ENCODE results near the gene ALG12. TPM values are rescaled to one million over a fixed set of nuclear protein-coding genes. Genes with fewer than 3 reads are reported as not detected.

ALG12 gene
- total and polyA plus RNA-seq, 2 of the 8 experiments (the other 6 are each of a cell fraction or from before 2014, with no cell fraction given) = 13.4 to 22.5 TPM

DNA sequence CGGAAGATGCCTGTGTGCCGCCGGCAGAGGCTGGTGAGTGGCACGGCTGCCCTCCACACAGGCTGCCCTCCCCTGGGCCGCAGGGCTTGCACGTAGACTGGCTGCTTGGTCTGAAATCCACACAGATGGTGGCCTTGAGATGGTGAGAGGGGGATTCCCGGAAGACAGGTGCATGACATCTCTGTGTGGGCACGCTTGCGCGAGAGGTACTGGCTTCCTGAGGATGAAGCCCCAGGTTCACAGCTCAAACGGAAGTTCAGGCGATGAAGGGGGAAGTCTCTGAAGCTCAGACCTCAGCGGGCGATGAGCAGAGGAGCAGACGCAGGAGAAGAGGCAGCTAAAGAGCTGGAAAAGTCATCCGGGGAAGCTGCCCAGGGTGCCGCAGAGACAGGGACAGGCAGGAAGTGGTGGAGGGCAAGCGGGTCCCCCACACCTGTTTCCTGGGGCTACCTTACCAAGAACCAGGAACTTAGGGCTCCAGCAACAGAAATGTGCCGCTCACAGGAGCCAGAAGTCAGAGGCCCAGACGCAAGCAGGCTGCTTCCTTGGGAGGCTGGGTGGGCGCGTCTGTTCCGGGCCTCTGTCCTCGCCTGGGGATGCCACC lies 7.4 kb upstream of the ALG12 start:
- Histone ChIP-seq H3K4me1 (replicated peaks in 1 of 4; ENCODE audit: control insufficient read depth in 3 of 4, insufficient read depth in 4 of 4, low read length in 3 of 4) (no peaks in the 10 kb centered on the region; a peak in 2 of 7 replicates), H3K36me3 (ENCODE audit: control insufficient read depth in 2 of 4, insufficient read depth in 4 of 4, low read length in 3 of 4) (no peaks in the 10 kb centered on the region; a peak in 2 of 8 replicates), H4K8ac (ENCODE audit: extremely low read depth, insufficient read depth, low read length) (no peak overlapping the region), H3K79me2 (ENCODE audit: control insufficient read depth in 1 of 2, insufficient read depth in 2 of 2, low read length in 2 of 2) (no peaks in the 10 kb centered on the region), H3K79me1 (ENCODE audit: low read depth, low read length) (no peaks in the 10 kb centered on the region), H4K5ac (ENCODE audit: insufficient read length, low read depth, low read length) (no peak overlapping the region), H3K4ac (replicated peaks; ENCODE audit: insufficient read length, low read depth, low read length) (no peak overlapping the region), H3K4me3 (ENCODE audit: extremely low read depth in 1 of 4, insufficient read depth in 2 of 4, low read depth in 3 of 4, low read length in 4 of 4) (no peak overlapping the region), H2BK15ac (ENCODE audit: low read length) (no peak overlapping the region), H2AFZ (ENCODE audit: low read length) (no peak overlapping the region), H3K9ac (replicated peaks in 1 of 4; ENCODE audit: extremely low read depth in 1 of 4, low read depth in 3 of 4, low read length in 3 of 4) (no peak overlapping the region), H3K4me2 (ENCODE audit: insufficient read depth in 1 of 2, low read depth in 2 of 2, low read length in 2 of 2) (no peak overlapping the region), H2BK20ac (ENCODE audit: low read length) (no peak overlapping the region), H3K14ac (ENCODE audit: insufficient read length) (no peak overlapping the region), H2BK12ac (ENCODE audit: low read depth, low read length) (no peak overlapping the region), H4K20me1 (replicated peaks in 1 of 2; ENCODE audit: control insufficient read depth in 1 of 2, insufficient read depth in 2 of 2, low read length in 2 of 2) (peaks cover 2 to 4% of the 10 kb centered on the region in 2 experiments), H3K9me3 (ENCODE audit: insufficient read depth in 2 of 2, low read depth in 1 of 2, low read length in 1 of 2) (no peaks in the 10 kb centered on the region), H3K23me2 (ENCODE audit: low read depth, low read length) (peaks cover 3% of the 10 kb centered on the region; the same call in 1 of the 2 replicates), H3K27me3 (replicated peaks in 1 of 4; ENCODE audit: control insufficient read depth in 3 of 4, extremely low read depth in 1 of 4, insufficient read depth in 3 of 4, low read length in 3 of 4) (peaks cover 0 to 12% (median 10%) of the 10 kb centered on the region in 4 experiments; a peak in 6 of 7 replicates), H4K91ac (replicated peaks; ENCODE audit: insufficient read length, low read length) (no peak overlapping the region), H3K27ac (ENCODE audit: low read depth, low read length) (no peak overlapping the region), H3K18ac (ENCODE audit: extremely low read depth, low read length) (no peak overlapping the region), H3K23ac (ENCODE audit: insufficient read length) (no peak overlapping the region), H3K56ac (replicated peaks; ENCODE audit: insufficient read length, low read depth, low read length) (no peak overlapping the region), H2AK5ac (ENCODE audit: low read depth, low read length) (no peak overlapping the region), H2BK120ac (replicated peaks; ENCODE audit: low read depth, low read length) (no peak overlapping the region), H2BK5ac (ENCODE audit: low read depth, low read length) (no peak overlapping the region)
- WGBS, 2 experiments (ENCODE audit: extremely low coverage in 1 of 2, insufficient coverage in 1 of 2, insufficient read length in 1 of 2, insufficient replicate concordance in 2 of 2, low coverage in 1 of 2, low lambda C conversion rate in 2 of 2, missing lambda C conversion rate in 1 of 2) = 92% methylated on average over 23 of the region's 24 CpGs; no CpG with 5 or more reads in 1 of the 2 experiments
- DNase-seq (ENCODE audit: low read depth in 1 of 2, low spot score in 2 of 2) (no peak), FAIRE-seq (no peak)
- TF ChIP-seq POLR2AphosphoS5 (IDR thresholded peaks at IDR 0.05; ENCODE audit: low read depth, low read length) = no peak
- no peak for TF ChIP-seq NRF1 (IDR thresholded peaks at IDR 0.05; ENCODE audit: low read depth, low read length)
- TF ChIP-seq SIN3A (conservative IDR thresholded peaks at IDR 0.05 in 1 of 2, IDR thresholded peaks at IDR 0.05 in 1 of 2; ENCODE audit: low read depth in 1 of 2, low read length in 2 of 2) = no peak
- no peak for TF ChIP-seq ZNF274 (IDR thresholded peaks at IDR 0.05; ENCODE audit: borderline replicate concordance, extremely low read depth, low read length)
- TF ChIP-seq TCF12 (IDR thresholded peaks at IDR 0.05; ENCODE audit: low read depth, low read length) = no peak
- TF ChIP-seq SAP30 (IDR thresholded peaks at IDR 0.05; ENCODE audit: insufficient read depth, insufficient replicate concordance, low read length) = no peak
- TF ChIP-seq FOSL1 (IDR thresholded peaks at IDR 0.05; ENCODE audit: insufficient read depth, low read depth, low read length) = no peak
- ChIA-PET CTCF (ENCODE audit: partially characterized antibody) (interaction anchor here (1.3 kb wide), 1 partner anchor 70 kb away, joined by 3 read pairs; no protein-coding TSS in a partner anchor), POLR2A (ENCODE audit: partially characterized antibody) (no interaction called here)

Data from H1 (cell line).